HT1080 (cell line): Measurements from ENCODE around the gene GPR151. TPM values are rescaled to one million over a fixed set of nuclear protein-coding genes. Genes with fewer than 3 reads are reported as not detected.
A peak's percentile ranks its signal among the peaks of the same experiment; 100 is the strongest.
"Not testable (repeated sequence)": the region's sequence is repeated elsewhere in the genome, so short reads cannot be mapped to it uniquely, and the experiment has no call there.

ENCODE experiments used
- DNase-seq: peaks from one replicate; pipeline ENCODE4 v3.0.0-alpha.2; 2015; ENCODE audit warnings: low read depth
- polyA plus RNA-seq, 2 experiments: library from polyadenylated mRNA; depleted of rRNA; stranded (reverse); fragments of >200 nt; gene quantifications; 2 replicates each; pipeline ENCODE4 v1.2.3, GENCODE V29; 2015
- total RNA-seq: library from RNA; depleted of rRNA; stranded (reverse); fragments of >200 nt; shearing (Covaris generic); gene quantifications from 2 replicates; pipeline ENCODE4 v1.2.3, GENCODE V29; 2014; rRNA removed

GPR151 gene
- not detected in 2 replicates for total RNA-seq
- polyA plus RNA-seq (2015; cell fraction: cytosol; rRNA removed): not detected in 2 replicates
- polyA plus RNA-seq (2015; cell fraction: nucleus; rRNA removed): not detected in 2 replicates

DNA sequence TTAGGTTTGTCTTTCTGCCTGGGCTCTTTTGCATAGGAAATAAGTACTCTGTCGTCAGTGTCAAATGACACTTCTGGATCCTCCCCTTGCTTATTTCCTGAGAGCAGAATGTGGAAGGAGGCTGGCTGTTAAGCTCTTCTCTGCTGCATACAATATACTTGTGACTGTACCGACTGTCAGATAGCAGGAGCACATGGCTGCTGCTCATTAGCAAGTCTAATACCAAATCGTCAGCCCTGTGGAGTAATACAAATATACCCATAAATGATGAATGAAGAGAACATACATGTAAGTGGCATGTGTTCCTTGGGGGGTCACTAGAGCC, at the start of gene GPR151:
TSS of gene GPR151 (minus strand) at position 40 of the 325 bp plus-strand sequence. CDS start 77 bp downstream, outside the sequence.
- no peak for DNase-seq

DNA sequence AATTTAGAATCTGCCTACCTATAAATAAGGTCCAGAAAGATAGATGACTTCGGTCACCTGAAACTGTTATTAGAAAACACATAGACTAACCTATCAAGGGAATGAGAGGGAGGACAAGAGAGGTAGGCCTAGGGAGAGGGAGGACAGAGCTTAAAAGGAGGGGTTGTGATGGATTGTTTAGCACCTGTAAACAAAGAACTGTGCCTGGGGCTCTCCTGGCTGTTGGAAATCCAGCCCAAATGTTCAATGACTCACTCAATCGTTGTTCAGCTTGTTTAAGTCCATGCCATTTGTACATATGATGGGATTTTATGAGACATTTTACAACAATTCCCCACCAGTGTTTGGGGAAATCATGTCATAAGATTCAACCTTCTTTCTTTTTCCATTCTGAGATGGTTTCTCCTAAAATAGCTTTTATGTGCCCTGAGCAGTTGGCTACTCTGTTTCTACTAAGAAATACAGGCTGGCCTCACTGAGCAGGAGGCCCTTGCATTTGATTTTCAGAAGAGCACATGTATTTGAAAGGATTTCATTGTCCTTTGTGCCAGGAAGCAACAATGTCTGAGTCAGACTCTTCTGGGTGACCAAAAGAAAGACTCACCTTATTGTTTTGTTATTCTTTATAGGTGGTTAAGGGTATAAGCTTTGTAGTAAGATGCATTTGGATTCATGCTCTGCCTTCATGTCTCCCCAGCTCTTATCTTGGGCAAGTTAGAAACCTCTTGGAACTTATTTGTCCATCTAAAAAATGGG, 48.2 kb upstream of the GPR151 start:
- peak; percentile 73 for DNase-seq

- no peak for DNase-seq
Measured at GRCh38 chr5:146562461-146562860, 46.5 kb upstream of the GPR151 start.

GRCh38 chr5:146561711-146562110, 45.7 kb upstream of the GPR151 start:
- no peak for DNase-seq

DNA sequence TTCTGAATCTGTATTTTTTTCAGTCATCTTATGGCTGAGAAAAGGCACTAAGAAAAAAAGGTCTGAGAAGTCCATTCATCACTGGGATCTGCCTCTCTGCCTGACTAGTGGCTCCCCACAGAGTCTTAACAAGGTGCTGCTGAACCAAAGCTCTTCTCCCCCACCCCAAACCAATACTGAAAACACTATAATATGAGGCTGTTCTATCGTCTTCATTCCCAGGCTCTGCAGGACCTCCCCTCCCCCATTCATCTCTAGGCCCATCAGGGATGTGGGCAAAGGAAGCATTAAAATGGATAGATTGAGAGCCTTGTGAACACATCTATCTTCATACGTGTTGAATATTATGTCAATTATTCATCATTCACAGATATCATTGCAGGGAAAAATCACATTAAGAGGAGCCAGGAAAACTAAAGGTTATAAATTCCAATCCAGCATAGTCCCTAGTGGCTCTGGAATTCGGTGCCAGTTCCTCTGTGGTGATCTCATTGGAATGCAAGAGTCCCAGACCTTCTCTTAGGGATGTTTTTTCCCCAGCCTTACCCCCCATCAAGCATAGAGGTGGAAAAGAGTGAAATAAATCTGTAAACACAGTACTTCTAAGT, 44.3 kb upstream of the GPR151 start:
- DNase-seq: peak; percentile 36

GRCh38 chr5:146556884-146557283, 40.9 kb upstream of the GPR151 start:
- not testable (repeated sequence) for DNase-seq

DNA sequence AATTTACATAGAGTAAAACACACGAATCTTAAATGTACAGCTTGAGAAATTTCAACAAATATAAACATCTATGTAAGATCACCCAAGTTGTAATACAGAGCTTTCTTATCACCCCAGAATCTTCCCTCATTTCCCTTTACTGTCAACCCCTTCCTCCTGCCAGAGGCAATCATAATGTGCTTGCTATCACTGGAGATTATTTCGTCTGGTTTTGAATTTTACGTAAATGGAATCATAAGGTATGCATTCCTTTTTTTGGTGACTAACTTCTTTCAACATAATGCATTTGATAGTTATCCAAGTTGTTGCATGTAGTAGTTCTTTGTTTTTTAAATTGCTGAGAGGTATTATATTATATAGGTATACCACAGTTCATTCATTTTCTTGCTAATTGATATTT, 37.5 kb upstream of the GPR151 start:
- DNase-seq: no peak

GRCh38 chr5:146549615-146550014, 33.6 kb upstream of the GPR151 start:
- DNase-seq: no peak

DNA sequence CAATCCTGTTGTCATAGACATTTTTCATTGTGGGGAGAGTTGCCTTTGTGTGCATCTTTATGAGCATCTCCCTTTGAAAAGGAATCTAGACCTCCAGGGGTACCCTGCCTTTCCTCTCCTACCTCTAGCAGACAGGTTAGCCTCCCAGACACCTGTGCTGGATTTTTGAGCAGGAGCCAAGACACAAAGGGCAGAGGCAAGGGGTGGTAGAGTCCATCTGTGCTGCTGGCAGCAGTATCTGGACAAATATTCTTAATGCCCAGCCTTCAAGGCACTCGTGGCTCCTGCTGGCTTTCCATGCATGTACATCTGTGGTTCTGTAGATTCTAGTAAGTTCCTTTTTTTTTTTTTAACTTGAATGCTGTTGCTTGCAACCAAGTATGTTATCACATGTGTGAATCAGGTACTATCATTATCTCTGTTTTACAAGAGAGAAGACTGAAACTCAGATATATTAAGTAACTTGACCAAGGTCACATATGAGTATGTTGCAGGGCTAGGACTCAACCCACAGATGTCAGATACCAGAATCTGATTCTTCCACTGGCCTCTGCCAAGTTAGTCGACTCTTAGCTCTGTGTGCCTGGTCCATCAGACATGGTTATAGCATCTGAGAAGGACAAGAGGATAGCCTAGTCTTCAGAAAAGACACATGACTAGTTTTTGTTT, 32.9 kb upstream of the GPR151 start:
- DNase-seq: no peak

DNA sequence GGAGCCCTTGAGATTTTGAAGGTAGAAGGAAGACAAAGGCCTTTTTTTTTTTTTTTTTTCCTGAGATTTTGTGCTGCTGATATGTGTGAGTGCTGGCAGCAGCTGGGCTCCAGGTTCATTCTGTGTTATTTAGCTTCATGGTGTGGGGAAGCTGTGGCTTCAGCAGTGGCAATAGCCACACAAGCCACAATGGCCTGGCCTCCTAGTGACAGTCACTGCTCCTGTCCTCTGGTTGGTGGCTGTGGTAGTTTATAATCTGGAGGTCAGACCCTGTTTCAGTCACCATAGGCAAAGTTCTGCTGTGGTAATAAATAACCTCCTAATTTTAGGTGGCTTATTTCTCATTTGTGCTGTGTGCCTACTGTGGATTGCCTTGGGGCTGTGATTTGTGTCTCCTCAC, 28.2 kb upstream of the GPR151 start:
- no peak for DNase-seq

- DNase-seq: peak; percentile 62
Measured at GRCh38 chr5:146541958-146542849, 26.2 kb upstream of the GPR151 start.

- no peak for DNase-seq
Measured at GRCh38 chr5:146540414-146540813, 24.4 kb upstream of the GPR151 start.

- no peak for DNase-seq
Measured at GRCh38 chr5:146539973-146540372, 24.0 kb upstream of the GPR151 start.

DNA sequence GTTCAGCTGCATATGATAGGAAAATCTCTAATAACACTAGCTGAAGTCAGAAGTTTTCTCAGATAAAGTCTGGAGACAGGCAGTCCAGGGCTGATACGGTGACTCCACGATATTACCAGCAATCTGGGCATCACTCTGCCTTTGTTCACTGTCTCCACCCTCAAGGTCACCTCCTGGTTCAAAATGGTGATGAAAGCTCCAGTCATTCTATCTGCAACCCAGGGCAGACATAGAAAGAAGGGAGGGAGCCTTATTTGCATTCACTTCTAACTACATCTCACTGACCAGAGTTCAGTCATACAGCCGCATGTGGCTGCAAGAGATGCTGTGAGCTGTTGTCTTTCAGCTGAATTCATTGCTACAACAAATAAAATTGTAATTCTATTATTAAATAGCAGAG, 22.4 kb upstream of the GPR151 start:
- DNase-seq: no peak

GRCh38 chr5:146533882-146534281, 17.9 kb upstream of the GPR151 start:
- no peak for DNase-seq

- peak; percentile 44 for DNase-seq
Measured at GRCh38 chr5:146533260-146533857, 17.4 kb upstream of the GPR151 start.

DNA sequence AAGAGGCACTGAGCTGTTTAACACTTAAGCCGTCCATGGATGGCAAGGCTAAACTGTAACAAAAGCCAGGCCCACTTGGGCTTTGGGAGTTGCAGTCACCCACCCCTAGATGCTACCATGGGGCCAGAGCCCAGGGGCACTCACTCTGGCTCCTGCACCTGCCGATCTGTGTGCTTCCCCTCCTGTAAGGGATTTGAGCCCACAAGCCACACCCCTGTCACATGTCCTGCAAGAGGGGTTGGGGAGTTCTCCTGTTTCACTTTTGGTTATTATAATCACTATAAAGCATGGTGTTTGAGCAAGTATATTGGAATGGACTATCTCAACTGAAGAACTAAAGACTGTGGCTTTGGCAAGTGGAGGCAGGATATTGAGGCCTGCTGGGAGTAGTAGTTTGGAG, 14.0 kb upstream of the GPR151 start:
- DNase-seq: no peak

GRCh38 chr5:146528236-146528635, 12.2 kb upstream of the GPR151 start:
- no peak for DNase-seq

DNA sequence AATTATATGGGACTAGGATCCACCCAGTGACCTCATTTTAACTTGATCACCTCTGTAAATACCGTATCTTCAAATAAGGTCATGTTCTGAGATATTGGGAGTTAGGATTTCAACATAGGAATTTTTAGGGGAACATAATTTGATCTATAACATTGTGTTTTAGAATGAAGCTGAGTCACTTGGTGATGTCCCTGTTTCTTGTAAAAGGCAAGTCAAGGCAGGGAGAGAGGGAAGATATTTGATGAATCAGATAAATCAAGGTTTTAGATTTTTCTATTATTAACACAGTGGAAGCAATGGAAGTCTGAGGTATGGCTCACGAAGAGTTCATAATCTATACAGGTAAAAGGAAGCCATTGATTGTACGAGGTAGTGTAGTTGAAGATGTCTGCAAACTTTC, 11.8 kb upstream of the GPR151 start:
- DNase-seq: no peak

DNA sequence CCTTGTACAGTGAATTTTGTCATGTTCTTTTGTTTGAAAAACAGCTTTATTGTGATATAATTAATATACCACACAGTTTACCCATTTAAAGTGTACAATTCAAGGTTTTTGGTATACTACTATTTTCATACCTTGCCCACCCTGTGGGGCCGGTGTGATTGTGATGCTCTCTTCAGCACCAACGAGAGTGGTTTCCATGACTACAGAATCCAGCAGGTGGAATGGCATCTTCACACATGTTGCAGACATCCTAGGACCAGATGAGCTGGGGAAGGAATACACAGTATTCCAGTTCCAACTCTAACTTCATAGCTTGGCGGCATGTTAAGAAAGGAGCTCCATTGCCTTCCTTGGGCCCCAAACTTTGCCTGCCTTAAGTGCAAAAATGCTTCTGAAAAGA, 7.7 kb upstream of the GPR151 start:
- no peak for DNase-seq
